HG02763 (cell line): ENCODE results near the gene IKZF3.
"Not testable (repeated sequence)": the region's sequence is repeated elsewhere in the genome, so short reads cannot be mapped to it uniquely, and the experiment has no call there.

Source experiments
- ATAC-seq: cut with Tn5 transposase; IDR thresholded peaks from one replicate; pipeline ENCODE4 v1.9.1; 2021; ENCODE audit warnings: mild to moderate bottlenecking, moderate library complexity; ENCODE audit not compliant: unreplicated experiment

Gene IKZF3

DNA sequence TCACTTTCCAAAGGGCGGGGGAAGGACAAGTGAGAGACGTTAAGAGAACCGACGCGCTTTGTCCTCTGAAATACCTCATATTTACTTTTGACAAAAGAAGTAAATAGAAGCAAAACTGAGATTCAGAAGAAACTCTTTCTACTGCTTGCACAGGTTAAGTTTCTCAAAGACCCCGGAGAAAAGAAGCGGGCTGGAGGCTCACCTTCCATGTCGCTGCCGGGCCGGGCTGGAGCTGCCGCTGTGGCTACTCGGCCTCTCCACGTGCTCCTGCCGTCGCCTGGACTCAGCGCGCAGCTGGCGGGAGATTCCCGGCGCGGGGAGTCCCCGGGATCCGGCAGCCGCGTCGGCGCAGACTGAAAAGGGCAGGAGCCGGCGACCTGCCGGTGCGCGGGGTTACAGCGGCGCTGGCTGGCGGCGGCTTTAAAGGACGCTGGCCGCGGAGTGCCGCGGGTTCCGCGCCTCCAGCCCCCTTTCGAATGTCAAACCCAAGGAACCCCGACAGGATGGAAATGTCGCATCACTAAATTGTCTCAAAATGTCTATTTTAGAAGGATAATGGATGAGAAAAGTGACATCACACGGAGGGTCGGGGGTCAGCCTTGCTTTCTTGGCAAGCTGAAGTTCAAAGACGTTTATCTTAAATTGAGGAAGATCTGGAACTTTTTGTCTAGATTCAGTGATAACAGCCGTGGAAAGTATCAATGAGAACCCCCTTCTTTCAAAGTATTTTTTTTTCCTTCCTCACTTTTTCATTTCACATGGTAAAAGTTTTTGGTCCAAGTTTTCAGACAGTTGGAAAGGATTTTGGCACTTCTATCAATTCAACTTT is at the start of gene IKZF3:
TSS of gene IKZF3 (minus strand) at position 395 of the 829 bp plus-strand sequence. CDS start at position 209, 186 bp downstream.
- ATAC-seq, result peak; percentile 38

DNA sequence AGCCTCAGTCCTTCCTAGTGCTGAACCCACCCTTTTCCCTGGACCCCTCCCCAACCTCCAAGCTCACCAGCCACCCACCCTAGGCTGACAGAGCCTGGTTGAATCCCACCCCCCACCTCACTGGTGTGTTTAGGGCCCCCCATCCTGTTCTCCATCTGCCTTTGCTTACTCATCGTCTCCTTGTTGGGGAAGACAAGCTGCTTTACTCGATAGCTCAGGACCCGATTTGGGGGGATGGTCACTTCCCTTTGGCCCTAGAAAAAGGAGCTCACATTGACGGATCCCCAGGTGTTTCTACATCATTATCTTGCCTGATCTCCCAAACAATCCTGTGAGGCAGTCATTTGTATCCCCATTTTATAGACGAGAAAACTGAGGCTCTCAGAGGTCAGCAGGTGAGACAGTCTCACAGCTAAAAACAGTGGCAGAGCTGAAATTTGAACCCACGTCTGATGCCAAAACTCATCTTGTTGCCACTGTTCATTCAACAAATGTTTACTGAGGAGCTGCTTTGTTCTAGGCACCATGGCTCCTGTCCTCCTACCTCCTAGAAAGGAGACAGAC is 44.8 kb upstream of the IKZF3 start:
- no peak for ATAC-seq

DNA sequence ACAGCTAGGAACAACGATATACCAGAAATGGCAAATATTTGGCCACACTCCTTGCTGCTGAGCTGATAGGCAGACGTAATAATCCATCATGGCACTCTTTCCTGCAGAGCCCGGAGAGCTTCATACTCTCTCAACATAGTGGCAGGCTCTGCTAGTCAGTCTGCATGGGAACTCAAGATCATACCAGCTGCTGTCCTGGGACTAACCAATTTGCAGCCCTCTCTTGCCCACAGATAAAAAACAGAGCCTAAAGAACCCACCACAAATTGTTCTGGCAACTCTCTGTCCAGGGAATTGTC is 40.8 kb upstream of the IKZF3 start:
- ATAC-seq, result no peak

DNA sequence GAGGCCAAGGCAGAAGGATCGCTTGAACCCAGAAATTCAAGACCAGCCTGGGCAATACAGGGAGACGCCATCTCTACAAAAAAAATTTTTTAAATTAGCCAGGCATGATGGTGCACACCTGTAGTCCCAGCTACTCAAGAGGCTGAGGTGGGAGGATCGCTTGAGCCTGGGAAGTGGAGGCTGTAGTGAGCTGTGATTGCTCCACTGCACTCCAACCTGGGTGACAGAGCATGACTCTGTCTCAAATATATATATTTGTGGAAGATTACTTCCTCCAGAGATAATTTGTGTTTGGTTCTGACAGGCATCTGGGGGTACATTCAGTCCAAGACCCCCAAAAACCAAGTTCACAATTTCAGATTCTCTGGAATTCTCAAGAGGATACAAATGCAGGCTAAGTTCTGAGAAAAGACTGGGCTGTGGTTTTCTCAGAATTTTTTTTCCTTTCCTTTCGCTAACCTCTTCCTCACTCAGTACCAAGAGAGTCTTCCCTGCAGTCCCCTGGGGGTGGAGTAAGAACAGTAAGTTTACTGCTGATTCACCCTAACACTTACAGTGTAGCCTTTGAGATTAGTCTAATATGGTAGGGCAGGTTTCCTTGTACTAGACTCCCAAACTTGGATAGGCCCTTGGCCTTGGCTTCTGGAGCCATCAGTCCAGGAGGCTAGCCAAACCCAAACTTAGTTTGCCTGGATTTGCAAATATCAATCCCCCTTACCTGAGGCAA is 39.2 kb upstream of the IKZF3 start:
- no peak for ATAC-seq

DNA sequence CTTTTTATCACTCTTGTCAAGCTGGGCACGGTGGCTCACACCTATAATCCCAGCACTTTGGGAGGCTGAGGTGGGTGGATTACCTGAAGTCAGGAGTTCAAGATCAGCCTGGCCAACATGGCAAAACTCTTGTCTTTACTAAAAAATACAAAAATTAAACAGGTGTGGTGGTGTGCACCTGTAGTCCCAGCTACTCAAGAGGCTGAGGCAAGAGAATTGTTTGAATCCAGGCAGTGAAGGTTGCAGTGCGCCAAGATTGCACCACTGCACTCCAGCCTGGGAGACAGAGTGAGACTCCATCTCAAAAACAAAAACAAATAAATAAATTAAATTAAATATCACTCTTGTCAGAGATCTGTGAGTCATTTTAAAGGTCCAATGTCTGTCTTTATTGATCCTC is 37.9 kb upstream of the IKZF3 start:
- not testable (repeated sequence) for ATAC-seq

DNA sequence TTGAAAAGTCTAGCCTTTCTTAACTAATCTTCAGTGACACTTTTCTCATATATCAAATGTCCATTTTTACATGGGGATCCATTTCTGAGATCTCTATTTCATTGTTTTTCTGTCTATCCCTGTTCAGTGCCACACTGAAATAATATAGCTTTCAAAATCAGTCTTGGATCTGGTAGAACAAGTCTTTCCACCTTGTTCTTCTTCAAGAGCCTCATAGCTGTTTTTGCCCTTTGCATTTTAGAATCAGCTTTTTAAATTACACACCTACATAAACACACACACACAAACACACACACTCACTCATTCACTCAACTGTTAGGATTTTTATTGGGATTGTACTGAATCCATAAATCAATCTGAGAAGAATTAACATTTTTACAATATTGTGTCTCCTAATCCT is 35.1 kb upstream of the IKZF3 start:
- ATAC-seq, result no peak

DNA sequence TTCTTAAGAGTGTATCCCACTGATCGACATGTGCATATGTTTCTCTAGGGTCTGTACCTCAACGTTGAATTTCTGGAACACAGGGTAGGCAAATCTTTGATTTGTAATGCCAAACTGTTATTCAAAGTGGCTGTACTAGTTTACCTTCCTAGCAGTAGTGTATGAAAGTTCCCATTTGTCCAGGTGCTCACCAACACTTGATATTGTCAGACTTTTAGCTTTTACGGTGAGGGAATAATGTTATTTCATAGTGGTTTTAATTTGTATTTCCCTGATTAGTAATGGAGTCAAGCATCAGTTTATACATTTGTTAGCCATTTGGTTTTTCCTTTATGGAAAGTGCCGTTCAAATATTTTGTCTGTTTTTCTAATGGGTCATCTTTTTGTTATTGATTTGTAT is 34.0 kb upstream of the IKZF3 start:
- no peak for ATAC-seq

DNA sequence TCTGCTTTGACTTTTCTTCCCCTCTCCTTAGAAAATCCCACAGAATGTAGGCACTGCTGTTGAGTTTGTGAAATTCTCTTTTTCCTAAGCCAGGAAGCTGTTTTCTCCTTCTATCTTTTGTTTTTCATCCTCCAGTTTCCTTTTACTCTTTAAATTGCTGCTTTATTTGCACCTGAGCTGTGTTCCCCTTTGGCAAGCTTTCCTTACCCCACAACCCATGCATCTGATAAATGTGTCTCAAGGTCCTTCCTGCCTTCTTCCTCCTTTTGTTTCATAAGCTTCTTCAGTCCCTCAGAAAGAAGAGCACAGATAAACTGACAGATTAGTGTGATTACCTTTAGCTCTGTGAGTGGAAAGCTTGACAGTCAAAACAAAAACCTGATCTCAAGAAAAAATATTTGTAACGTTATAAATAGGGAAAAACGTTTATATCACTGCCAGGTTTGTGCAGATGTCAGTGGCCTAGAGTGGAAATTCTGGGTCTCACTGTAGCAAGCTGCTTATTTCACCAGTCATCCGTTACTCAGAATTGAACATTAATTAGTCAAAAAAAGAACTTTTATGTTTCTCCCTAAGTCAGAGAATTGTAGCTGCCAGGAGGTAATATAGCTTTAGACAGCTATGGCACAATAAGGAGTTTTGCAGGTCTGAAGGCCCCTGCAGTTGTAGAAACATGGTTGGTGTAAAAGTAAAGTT is 30.7 kb upstream of the IKZF3 start:
- no peak for ATAC-seq

DNA sequence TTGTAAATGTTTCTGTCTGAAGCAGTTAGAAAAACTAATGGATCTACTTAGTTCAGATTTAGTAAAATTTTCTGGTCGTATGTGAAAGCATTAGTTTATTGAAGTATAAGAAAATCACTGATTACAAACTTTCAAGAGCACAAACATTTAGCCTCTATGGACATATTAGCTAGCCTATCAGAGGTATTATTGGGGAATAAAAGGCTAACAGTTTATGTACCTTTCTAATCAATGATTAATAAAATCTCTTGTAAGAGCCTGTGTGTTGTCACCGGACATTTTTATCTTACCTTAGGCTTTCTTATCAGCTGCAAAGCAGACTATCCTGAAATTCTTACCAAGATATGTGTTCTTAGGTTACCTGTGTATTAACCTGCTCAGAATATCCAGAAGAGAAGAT is 25.1 kb upstream of the IKZF3 start:
- no peak for ATAC-seq

DNA sequence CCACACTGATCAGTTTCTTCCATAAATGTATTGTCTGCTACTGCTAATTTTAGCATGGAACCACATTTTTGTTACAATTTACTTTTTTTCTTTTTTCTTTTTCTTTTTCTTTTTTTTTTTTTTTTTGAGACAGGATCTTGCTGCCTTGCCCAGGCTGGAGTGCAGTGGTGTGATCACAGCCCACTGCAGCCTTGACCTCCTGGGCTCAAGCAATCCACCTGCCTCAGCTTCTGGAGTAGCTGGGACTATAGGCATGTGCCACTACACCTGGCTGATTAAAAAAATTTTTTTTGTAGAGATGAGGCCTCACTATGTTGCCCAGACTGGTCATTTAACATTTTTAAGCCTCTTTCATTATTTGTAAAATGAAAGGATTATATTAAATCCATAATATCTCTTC is 23.0 kb upstream of the IKZF3 start:
- ATAC-seq, result no peak

DNA sequence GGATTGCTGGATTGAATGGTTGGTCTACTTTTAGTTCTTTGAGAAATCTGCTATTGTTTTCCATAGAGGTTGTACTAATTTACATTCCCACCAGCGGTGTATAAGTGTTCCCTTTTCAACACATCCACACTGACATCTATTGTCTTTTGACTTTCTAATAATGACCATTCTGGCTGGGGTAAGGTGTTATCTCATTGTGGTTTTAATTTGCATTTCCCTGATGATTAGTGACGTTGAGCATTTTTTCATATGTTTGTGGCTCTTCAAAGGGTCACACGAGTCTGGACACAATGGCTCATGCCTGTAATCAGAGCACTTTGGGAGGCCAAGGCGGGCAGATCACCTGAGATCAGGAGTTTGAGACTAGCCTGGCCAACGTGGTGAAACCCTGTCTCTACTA is 22.0 kb upstream of the IKZF3 start:
- not testable (repeated sequence) for ATAC-seq

DNA sequence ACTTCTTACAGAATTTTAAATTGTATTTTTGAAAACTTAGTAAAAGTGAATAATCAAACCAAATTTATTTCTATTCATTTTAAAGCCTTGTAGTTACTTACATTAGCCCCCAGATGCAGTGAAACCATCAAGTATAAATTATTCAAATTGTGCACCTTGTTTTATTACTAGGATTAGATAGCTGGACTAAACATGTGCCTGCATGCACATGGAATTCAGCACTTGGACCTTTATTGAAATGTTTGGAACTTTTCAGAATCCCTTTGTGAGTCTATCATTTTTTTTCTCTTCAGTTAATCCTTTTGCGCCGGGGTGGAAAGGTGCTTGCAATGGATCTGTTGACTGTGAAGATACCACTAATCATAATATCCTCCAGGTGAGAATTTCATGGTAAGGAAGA is 8.6 kb upstream of the IKZF3 start:
- no peak for ATAC-seq

DNA sequence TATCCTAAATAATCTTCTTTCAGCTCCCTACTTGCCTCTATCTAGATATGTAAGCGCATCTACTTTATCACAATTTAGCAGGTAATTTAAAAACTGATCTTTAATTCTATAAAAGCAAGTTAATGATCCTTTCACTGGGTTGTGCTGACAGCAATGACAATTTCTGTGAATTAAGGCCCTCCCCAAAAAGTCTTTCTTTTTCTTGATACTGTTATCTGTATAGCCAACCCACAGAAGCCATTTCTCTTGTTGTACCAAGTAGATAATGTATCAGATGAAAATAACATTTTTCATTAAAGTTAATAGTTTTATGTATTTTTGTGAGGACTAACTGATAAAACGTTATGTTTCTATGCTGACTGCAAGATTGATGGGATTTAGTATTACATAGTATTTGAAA is 7.7 kb upstream of the IKZF3 start:
- no peak for ATAC-seq

DNA sequence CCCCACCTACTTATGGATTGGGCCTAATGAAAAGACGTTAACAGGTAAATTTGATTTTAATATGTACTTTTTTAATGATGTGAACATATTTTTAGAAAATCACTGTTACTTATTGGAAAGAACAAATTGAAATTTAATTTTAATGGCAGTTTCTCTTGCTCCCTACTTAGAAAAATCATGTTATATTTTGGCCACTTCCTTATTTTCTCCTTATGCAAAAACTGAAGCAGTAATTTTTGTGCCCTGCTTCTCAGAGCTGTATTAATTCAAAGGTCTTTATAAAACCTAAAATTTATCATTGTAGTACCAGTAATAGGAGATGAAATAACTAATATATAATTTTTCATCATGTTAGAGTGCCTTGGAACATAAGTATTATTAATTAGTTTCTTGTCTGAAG is 6.7 kb upstream of the IKZF3 start:
- no peak for ATAC-seq

DNA sequence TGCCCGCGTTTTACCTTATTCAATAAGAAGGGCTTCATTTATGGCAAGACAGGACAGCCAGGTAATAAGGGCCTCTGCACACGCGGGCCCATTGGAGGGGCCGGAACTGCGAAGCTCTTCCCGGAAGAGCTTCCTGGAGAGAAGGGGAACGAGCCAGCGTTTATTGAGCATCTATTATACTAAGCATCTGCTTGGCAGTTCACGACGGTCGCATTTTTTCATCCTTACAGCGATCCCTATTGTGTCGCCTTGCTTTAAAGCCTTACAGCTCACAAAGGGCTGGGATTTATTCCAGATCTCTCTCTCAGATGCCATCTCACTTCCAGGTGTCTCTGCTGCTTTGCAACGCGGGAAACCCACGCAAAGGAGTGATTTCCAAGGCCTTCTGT is 4.4 kb upstream of the IKZF3 start:
- no peak for ATAC-seq

DNA sequence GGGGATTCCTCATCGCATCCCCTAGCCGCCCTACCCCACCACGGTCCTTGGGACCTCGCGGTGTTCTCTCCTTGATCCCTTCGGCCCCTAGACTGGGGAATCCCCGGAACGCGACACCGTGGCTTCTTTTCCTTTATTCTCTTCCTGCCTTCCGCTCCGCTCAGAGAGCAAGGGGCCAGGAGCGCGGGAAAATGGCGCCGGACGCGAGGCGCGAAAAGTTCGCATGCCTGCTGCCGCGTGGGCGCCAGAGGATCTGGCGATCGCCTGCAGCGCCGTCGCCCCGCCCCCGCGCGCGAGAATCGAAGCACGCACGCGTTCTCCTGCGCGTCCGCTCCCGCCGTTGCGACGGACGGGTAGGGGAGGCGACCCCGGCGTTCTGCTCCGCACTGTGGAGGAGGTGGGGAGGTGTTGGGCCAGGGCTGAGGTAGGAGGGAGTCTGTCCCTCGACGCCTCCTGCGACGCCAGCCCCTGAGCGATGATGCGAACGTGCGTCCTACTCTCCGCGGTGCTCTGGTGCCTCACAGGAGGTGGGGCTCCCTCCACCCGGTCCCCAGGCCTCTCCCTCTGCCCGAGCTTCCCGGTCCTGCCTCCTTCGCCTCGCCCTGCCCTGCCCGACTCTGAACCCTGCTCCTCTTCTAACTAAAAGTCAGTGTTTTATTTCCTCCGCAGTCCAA is 3.9 kb upstream of the IKZF3 start, which contains the start of gene ZPBP2:
TSS of gene ZPBP2 (plus strand) at position 323 of the 674 bp plus-strand sequence. CDS start at position 476, 153 bp downstream.
- ATAC-seq, result no peak

DNA sequence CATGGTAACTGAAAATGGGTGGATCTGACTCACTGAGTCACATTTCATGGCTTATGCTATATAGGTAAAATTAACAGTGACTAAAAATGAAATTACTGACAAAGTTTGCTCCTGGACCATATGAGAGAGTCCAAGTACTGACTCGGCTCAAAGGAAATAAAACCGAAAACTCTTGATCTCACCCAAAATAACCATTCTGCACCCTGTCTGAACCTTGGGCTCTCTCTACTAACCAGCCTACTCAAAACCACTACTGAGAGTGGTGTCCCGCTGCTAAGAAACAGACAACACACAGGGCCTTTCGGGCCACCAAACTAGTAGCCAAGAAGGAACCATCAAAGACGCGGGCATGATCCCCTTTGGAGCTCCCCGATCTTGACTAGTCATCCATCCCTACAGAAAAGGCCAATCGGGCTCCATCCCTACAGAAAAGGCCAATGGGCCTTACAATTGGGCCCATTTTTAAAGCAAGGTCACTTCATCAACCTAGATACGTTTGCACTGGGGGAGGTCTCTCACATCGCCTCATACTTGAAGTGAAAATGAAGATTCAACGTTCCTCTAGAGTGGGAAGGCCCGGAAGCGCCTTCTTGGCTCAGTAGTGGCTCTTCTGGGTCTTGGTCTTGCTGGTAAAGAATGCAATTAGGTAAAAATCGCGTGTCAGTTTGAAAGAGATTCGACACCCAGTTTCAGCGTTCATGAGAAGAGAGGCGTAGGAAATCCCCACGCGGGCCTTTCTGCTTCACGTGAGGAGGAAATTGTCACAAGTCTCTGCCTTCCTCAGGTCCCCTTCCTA is 3.2 kb upstream of the IKZF3 start:
- ATAC-seq, result peak; percentile 47

DNA sequence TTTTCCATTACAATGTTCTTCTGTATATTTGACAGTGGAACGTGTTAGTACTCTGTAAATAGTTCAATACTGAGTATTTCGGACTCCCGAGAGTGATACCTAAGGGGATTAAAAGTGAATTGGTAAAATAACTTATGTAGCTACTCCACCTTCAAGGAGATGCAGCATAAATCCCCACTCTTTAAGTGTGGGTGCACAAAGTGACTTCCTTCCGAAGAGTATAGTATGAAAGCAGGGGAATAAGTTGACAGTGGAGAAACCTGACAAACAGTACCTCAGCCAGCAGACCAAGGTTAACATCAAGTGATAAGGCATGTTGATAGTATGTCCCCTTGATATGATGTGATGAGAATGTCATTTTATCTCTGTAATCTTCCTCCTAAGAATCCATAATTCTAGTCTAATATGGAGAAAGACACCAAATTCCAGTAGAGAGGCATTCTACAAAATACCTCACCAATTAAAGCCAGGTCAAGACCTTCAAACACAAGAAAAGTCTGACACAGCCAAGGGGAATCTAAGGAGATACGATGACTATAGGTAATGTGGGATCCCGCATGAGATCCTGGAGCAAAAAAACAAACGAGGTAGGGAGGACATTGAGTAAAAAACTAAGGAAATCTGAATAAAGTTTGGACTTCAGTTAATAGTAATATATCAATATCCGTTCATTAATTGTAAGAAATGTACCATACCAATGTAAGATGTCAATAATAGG is 2.1 kb upstream of the IKZF3 start:
- no peak for ATAC-seq

DNA sequence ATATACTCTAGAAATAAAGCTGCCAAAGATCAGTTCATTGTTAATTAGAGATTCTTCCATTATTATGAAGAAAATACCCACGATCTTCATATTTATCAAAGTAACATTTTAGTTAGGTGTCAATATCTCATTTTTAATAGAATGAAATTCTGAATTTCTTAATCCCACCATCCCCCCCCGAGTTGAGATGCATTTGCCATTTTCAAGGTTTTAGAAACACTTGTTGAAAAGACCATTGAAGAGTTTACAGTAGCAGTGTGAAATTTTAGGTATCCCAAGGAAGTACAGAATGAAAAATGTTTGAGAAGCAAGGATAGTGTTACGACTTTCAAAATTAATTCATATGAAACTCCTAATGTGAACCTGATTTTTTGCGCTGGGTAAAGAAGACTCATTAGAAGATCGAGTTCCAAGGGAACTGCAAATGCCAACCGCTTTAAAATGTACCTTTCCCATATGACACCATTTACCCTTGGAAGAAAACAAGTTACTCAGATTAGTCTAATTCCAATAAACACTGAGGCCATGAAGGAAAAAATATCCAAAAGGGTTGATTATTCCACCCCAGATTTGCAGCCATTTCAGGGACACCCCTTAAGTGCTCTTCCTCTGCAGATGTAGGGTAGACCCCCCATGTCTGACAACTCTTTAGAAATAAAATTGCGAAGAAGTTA is 731 bp downstream of the IKZF3 start:
- ATAC-seq, result peak; percentile 1
